GM18511 (cell line): ENCODE results near the gene DNA2.

ENCODE experiments used
- ATAC-seq: cut with Tn5 transposase; IDR thresholded peaks from one replicate; pipeline ENCODE4 v1.9.1; 2021; ENCODE audit warnings: mild to moderate bottlenecking, moderate library complexity; ENCODE audit not compliant: unreplicated experiment

DNA2 gene

DNA sequence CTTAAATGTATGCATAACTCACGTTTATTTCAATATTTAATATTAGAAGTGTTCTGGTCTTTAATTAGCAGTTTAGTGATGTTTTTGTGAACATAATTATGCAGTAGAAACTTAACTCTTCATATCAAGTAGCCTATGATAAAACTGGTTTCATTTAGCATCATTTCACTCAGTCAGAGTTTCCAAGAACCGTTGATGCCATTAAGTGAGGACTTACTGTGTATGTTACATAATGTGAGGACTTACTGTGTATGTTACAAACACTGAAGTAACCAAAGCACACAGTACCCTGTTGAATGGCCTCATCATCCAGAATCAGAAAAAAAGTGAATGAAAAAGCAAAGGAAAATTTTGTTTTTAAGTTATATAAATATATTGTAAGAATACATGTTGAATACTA, 106.2 kb downstream of the DNA2 start:
- ATAC-seq = no peak

DNA sequence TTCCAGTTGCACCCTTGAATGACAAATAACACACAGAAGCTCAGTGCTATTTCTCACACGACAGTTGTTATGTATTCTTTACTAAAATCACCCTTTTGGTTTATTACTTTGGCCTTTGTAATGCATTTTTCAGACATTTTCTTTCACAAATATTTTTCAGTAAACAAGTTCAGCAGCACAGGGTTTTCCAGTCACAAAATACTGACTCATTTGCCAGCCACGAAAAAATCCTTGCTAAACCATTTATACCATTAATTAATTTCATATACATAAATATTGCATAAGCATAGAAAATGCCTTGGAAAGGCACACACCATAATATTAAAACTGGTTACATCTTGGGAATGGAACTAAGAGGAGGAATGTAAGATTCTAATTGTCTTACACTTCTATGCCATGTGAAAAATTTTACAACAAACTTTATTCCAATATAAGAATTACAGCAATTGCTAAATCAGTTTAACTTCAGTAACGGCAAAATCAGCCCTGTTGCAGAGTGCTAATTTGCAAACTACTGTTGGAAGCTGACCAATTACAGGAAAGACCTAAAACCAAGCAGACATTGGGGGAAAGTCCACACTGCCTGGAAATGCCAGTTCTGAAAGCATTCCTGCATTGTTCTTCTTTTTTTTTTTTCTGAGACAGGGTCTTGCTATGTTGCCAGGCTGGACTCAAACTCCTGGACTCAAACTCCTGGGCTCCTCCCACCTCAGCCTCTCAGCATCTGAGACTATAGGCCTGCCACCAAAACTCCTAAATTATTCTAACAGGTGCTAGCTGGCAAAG, 107.5 kb downstream of the DNA2 start:
- no peak for ATAC-seq
